Measurements from ENCODE around the gene BAX.
A peak's percentile ranks its signal among the peaks of the same experiment; 100 is the strongest.

BAX gene

DNA sequence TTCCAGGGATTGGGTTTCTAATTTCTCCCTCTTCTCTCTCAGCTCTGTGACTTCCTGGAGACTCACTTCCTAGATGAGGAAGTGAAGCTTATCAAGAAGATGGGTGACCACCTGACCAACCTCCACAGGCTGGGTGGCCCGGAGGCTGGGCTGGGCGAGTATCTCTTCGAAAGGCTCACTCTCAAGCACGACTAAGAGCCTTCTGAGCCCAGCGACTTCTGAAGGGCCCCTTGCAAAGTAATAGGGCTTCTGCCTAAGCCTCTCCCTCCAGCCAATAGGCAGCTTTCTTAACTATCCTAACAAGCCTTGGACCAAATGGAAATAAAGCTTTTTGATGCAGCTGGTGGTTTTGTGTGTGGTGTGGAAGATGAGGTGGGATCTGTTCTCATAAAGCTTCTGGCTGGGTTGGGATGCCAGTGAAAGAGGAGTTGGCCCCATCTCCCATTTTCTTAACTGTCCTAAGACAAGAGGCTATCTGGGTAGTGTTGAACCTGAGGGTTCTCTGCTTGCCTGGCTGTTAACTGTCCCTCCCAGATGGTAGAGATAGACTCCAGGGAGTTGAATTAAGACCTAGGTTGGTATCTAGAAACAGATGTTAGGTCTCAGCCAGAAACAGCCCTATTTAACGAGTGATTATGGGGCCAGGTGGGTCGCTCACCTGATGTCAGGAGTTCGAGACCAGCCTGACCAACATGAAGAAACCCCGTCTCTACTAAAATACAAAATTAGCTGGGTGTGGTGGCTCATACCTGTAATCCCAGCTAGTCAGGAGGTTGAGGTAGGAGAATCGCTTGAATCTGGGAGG lies 12.1 kb downstream of the BAX start:
- no peak for DNase-seq (ENCODE audit: low read depth)
- TF ChIP-seq, protein P1, sequence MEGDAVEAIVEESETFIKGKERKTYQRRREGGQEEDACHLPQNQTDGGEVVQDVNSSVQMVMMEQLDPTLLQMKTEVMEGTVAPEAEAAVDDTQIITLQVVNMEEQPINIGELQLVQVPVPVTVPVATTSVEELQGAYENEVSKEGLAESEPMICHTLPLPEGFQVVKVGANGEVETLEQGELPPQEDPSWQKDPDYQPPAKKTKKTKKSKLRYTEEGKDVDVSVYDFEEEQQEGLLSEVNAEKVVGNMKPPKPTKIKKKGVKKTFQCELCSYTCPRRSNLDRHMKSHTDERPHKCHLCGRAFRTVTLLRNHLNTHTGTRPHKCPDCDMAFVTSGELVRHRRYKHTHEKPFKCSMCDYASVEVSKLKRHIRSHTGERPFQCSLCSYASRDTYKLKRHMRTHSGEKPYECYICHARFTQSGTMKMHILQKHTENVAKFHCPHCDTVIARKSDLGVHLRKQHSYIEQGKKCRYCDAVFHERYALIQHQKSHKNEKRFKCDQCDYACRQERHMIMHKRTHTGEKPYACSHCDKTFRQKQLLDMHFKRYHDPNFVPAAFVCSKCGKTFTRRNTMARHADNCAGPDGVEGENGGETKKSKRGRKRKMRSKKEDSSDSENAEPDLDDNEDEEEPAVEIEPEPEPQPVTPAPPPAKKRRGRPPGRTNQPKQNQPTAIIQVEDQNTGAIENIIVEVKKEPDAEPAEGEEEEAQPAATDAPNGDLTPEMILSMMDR (IDR thresholded peaks at IDR 0.05; ENCODE audit: control insufficient read depth, extremely low read depth, insufficient read depth) = no peak
- peak overlapping the region; percentile 71 for H3K4me3 ChIP-seq (ENCODE audit: low read depth, low read length)

DNA sequence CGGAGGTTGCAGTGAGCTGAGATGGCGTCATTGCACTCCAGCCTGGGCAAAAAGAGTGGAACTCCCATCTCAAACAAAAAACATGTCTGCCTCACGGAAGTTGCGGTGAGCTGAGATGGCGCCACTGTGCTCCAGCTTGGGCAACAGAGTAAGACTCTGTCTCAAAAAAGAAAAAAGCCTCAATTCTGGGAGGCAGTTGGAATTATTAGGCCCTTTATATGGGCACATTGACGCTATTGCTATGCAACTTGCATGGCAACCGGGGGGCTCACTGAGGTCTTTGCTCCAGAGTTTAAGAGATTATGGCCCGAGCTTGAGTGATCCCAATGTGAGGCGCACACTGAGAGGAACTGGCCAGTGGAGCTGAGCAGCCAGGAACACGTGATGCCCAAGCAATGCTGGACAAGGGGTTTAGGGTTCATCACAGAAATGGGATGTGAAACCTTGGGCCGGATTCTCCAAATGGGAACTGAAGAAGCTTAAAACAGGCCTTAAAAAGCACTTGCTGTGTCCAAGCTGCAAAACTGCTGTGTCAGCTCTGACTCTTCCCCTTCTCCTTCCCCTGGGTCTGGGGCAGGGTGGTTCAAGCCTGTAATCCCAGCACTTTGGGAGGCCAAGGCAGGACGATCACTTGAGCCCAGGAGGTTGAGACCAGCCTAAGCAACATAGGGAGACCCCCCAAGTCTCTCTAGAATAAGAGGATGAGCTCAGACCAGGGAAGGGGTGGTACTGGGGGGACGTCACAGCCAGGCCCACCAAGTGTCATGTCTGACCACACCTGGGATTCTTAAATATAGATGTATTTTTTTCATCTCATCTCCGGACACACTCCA lies 12.9 kb downstream of the BAX start:
- DNase-seq (ENCODE audit: low read depth) = no peak
- no peak overlapping the region for H3K4me3 ChIP-seq (ENCODE audit: low read depth, low read length)
- TF ChIP-seq, protein P1 (IDR thresholded peaks at IDR 0.05; ENCODE audit: control insufficient read depth, extremely low read depth, insufficient read depth) = no peak

DNA sequence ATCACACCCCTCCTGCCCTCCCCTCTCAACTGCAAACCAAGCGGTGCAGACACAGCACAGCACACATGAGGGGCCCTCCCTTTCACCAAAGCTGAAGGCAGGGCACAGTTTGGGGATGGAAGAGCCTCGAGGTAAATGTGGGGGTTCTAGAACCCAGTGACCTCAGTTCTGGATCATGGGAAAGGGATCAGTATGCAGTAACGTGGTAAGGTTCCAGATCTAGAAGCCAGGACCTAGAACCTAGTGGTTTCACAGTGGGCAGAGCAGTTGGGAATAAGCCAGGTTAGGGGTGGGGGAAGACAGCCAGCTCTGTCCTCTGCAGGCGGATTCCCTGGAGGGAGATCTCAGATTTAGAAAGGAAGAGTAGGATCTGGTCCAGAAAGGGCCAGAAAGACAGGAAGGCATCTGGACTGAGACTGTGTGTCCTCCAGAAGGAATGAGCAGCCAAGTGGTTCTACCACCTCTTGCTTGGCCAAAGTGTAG lies 13.5 kb downstream of the BAX start:
- TF ChIP-seq, protein P1 (IDR thresholded peaks at IDR 0.05; ENCODE audit: control insufficient read depth, extremely low read depth, insufficient read depth) = no peak
- no peak for DNase-seq (ENCODE audit: low read depth)
- no peak overlapping the region for H3K4me3 ChIP-seq (ENCODE audit: low read depth, low read length)

- TF ChIP-seq, protein P1 (IDR thresholded peaks at IDR 0.05; ENCODE audit: control insufficient read depth, extremely low read depth, insufficient read depth) = no peak
- no peak for DNase-seq (ENCODE audit: low read depth)
- no peak overlapping the region for H3K4me3 ChIP-seq (ENCODE audit: low read depth, low read length)
Measured at GRCh38 chr19:48968813-48969218, 14.1 kb downstream of the BAX start.

DNA sequence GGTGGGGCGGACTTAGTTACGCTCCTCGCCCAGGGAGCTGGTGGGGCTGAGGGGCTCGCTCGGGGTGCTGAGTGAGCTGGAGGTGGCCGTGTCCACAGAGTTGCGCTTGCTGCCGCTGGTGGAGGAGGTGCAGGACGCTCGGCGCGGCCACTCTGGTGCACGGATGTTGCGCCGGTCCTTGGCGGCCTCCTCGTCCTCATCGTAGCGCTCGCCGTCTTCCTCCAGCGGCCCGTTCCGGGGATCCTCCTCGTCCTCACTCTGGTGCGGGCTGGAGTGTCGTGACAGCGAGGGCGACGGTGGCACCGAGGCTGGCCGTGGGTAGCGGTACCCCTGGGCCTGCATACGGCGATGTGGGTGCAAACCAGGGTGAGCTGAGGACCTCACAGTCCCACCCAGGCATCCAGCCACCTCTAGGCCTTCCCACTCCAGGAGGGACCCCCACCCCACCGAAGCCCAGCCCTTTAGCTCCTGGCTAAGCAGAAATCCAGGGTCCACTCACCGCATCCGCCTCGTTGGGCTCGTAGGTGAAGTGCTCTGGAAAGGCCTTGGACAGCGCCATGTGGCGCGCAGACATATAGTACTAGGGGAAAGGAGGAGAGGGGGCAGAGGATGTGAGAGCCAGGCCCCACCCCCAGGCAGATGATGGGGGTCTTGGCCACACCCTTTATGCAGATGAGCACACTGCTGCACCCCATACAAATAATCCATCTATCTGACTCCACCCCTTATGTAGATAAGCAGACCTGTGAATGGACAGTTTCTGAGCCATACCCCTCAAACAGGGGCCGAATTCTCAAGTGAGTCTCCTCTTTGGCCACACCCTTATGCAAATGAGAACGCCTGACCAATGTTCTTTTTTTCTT lies 14.8 kb downstream of the BAX start:
- no peak for DNase-seq (ENCODE audit: low read depth)
- H3K4me3 ChIP-seq (ENCODE audit: low read depth, low read length) = no peak overlapping the region
- TF ChIP-seq, protein P1 (IDR thresholded peaks at IDR 0.05; ENCODE audit: control insufficient read depth, extremely low read depth, insufficient read depth) = no peak

GRCh38 chr19:48970139-48970766 lies 15.6 kb downstream of the BAX start:
- DNase-seq (ENCODE audit: low read depth) = no peak
- TF ChIP-seq, protein P1 (IDR thresholded peaks at IDR 0.05; ENCODE audit: control insufficient read depth, extremely low read depth, insufficient read depth) = no peak
- H3K4me3 ChIP-seq (ENCODE audit: low read depth, low read length) = no peak overlapping the region
